ENCODE results near the gene CXCL12. TPM values are rescaled to one million over a fixed set of nuclear protein-coding genes. Genes with fewer than 3 reads are reported as not detected.

The CXCL12 gene
- polyA plus RNA-seq, 1 donor from 2014 or later = 0.14 TPM

- peak; percentile 83 for TF ChIP-seq SMC3 (conservative IDR thresholded peaks at IDR 0.05; ENCODE audit: poor library complexity)
- TF ChIP-seq MXI1 (conservative IDR thresholded peaks at IDR 0.05; ENCODE audit: poor library complexity, severe bottlenecking) = no peak
- TF ChIP-seq EP300 (conservative IDR thresholded peaks at IDR 0.05; ENCODE audit: poor library complexity, severe bottlenecking) = no peak
- peak; percentile 76 for TF ChIP-seq CTCF (IDR thresholded peaks at IDR 0.05; ENCODE audit: poor library complexity, severe bottlenecking)
- no peak for TF ChIP-seq TAF1 (IDR thresholded peaks at IDR 0.05; ENCODE audit: low read depth)
- peak; percentile 80 for TF ChIP-seq RAD21 (conservative IDR thresholded peaks at IDR 0.05)
- Histone ChIP-seq H3K4me2 (ENCODE audit: low read length) (no peak overlapping the region), H3K27ac (ENCODE audit: low read length) (no peak overlapping the region), H3K4me3 (ENCODE audit: low read length) (peak overlapping the region; percentile 21), H4K20me1 (ENCODE audit: insufficient read depth) (no peaks in the 10 kb centered on the region), H3K9me2 (ENCODE audit: insufficient read depth, low read length) (no peaks in the 10 kb centered on the region), H3K27me3 (ENCODE audit: insufficient read depth, low read depth, low read length) (peaks cover 43% of the 10 kb centered on the region), H3K9me3 (ENCODE audit: low read length) (no peaks in the 10 kb centered on the region), H3F3A (ENCODE audit: insufficient read depth, low read length, poor library complexity, severe bottlenecking) (peaks cover 2% of the 10 kb centered on the region), H3K36me3 (ENCODE audit: insufficient read depth, low read length) (no peaks in the 10 kb centered on the region), H3K9ac (ENCODE audit: low read length) (no peak overlapping the region), H2AFZ (ENCODE audit: low read depth, low read length) (no peak overlapping the region), H3K79me2 (replicated peaks; ENCODE audit: insufficient read depth, low read length) (no peaks in the 10 kb centered on the region)
Observed at GRCh38 chr10:44386546-44387052, 1.7 kb upstream of the CXCL12 start.

DNA sequence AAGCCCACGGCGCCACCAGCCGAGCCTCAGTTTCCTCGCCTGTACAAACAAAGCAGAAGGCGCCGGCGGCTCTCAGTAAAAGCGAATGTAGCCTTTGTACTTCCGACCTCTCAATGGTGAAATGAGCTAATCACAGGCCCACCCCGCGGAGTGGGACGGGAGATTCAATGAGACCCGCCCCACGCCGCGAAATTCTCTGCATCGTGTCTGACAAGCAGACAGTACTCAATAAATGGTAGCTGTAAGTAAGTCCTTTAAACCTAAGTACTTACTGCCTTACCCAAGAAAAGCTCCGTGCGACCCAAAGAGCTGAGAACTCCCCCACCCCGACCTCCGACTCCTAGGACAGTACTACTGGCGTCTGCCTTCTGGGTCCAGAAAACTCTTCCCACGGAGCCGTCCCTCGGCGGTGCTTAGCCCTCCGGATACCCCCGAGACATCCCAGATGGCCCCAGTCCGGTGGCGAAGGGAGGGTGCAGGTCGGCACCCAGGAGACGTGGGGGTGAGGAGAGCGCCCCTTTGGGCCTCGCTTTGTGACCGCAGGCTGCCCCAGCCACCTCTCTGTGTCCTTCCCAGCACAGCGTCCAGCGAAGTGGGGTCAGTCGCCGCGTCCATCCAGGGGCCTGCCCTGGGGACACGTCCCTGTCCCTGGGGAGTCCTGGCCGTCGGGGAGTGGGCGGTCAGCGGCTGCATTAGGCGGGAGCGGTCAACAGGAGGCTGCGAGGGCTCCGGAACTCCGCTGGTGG lies 972 bp upstream of the CXCL12 start:
- H3K9ac ChIP-seq (ENCODE audit: low read length) = no peak overlapping the region
- no peaks in the 10 kb centered on the region for H3K79me2 ChIP-seq (replicated peaks; ENCODE audit: insufficient read depth, low read length)
- no peak overlapping the region for H3K4me2 ChIP-seq (ENCODE audit: low read length)
- H3K36me3 ChIP-seq (ENCODE audit: insufficient read depth, low read length) = no peaks in the 10 kb centered on the region
- H3K27ac ChIP-seq (ENCODE audit: low read length) = no peak overlapping the region
- peaks cover 43% of the 10 kb centered on the region for H3K27me3 ChIP-seq (ENCODE audit: insufficient read depth, low read depth, low read length)
- no peaks in the 10 kb centered on the region for H3K9me3 ChIP-seq (ENCODE audit: low read length)
- H3F3A ChIP-seq (ENCODE audit: insufficient read depth, low read length, poor library complexity, severe bottlenecking) = peaks cover 2% of the 10 kb centered on the region
- H4K20me1 ChIP-seq (ENCODE audit: insufficient read depth) = no peaks in the 10 kb centered on the region
- no peaks in the 10 kb centered on the region for H3K9me2 ChIP-seq (ENCODE audit: insufficient read depth, low read length)
- TF ChIP-seq EZH2 (IDR thresholded peaks at IDR 0.05; ENCODE audit: borderline replicate concordance, insufficient read depth, low read length, poor library complexity, severe bottlenecking) (no peak), MXI1 (conservative IDR thresholded peaks at IDR 0.05; ENCODE audit: poor library complexity, severe bottlenecking) (no peak), SMC3 (conservative IDR thresholded peaks at IDR 0.05; ENCODE audit: poor library complexity) (no peak), RAD21 (conservative IDR thresholded peaks at IDR 0.05) (no peak), CTCF (IDR thresholded peaks at IDR 0.05; ENCODE audit: poor library complexity, severe bottlenecking) (no peak), EP300 (conservative IDR thresholded peaks at IDR 0.05; ENCODE audit: poor library complexity, severe bottlenecking) (no peak), POLR2AphosphoS5 (IDR thresholded peaks at IDR 0.05) (no peak)
- TF ChIP-seq, protein P1, sequence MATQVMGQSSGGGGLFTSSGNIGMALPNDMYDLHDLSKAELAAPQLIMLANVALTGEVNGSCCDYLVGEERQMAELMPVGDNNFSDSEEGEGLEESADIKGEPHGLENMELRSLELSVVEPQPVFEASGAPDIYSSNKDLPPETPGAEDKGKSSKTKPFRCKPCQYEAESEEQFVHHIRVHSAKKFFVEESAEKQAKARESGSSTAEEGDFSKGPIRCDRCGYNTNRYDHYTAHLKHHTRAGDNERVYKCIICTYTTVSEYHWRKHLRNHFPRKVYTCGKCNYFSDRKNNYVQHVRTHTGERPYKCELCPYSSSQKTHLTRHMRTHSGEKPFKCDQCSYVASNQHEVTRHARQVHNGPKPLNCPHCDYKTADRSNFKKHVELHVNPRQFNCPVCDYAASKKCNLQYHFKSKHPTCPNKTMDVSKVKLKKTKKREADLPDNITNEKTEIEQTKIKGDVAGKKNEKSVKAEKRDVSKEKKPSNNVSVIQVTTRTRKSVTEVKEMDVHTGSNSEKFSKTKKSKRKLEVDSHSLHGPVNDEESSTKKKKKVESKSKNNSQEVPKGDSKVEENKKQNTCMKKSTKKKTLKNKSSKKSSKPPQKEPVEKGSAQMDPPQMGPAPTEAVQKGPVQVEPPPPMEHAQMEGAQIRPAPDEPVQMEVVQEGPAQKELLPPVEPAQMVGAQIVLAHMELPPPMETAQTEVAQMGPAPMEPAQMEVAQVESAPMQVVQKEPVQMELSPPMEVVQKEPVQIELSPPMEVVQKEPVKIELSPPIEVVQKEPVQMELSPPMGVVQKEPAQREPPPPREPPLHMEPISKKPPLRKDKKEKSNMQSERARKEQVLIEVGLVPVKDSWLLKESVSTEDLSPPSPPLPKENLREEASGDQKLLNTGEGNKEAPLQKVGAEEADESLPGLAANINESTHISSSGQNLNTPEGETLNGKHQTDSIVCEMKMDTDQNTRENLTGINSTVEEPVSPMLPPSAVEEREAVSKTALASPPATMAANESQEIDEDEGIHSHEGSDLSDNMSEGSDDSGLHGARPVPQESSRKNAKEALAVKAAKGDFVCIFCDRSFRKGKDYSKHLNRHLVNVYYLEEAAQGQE (IDR thresholded peaks at IDR 0.05; ENCODE audit: borderline replicate concordance) = no peak
- H2AFZ ChIP-seq (ENCODE audit: low read depth, low read length) = no peak overlapping the region
- H3K4me3 ChIP-seq (ENCODE audit: low read length) = peak overlapping the region; percentile 76
